Inflammatory macrophage (primary cell): Measurements from ENCODE around the gene DENND2D.

Experiments
- DNase-seq, 2 donors: peaks; one replicate each; pipeline ENCODE4 v3.0.0-alpha.2; 2020 to 2022

Gene DENND2D

GRCh38 chr1:111164151-111164550 is 36.3 kb downstream of the DENND2D start:
- DNase-seq = no peak

GRCh38 chr1:111163363-111163762 is 37.1 kb downstream of the DENND2D start:
- DNase-seq = no peak

DNA sequence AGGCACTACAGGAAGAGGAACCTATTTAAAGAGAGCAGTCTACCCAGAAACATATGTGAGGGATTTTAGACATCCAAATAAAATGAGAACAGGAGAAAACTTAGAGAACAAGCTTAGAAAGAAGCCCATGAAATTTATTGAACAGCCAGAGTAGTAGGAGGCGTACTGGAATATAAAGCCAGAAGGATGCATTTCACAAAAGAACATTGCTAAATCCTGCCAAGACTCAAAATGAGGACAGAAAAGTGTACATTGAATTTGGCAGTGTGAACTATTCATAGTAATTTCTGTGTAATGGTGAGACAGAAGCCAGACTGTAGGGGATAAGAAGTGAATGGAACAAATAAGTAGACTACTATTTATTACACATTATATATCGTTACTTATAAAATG is 38.0 kb downstream of the DENND2D start:
- no peak for DNase-seq

DNA sequence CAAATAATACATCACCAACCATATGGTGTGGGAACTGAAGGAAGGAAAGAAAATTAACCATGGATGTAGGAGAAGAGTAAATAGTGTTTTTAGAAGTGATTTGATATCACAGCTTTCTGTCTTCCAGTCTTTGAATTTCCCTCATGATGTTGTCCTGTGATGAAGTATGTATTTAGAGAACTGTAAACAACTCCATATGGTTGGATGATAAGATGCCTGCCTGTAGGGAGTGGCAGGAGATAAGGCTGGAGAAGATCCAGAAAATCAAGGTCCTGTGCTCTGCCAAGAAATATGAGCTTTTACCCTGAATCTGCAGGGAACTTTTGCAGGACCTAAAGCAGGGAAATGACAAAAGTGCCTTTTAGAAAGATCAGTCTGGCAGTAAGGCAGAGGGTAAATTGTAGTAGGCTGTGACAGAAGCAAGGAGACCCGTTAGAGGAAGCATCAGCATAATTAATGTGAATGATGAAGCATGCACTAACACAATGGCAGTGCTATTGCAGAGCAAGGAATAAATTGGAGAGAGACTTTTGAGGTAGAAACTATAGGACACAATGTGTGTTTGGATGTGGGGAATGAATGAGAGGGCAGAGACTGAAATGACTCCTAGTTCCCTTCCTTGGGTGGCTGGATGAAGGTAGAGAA is 38.5 kb downstream of the DENND2D start:
- DNase-seq = no peak

- no peak for DNase-seq
Observed at GRCh38 chr1:111157431-111157830, 43.0 kb downstream of the DENND2D start.

GRCh38 chr1:111154021-111154999 is 46.1 kb downstream of the DENND2D start:
- peak in 1 of 2 donors; percentile 20 for DNase-seq

DNA sequence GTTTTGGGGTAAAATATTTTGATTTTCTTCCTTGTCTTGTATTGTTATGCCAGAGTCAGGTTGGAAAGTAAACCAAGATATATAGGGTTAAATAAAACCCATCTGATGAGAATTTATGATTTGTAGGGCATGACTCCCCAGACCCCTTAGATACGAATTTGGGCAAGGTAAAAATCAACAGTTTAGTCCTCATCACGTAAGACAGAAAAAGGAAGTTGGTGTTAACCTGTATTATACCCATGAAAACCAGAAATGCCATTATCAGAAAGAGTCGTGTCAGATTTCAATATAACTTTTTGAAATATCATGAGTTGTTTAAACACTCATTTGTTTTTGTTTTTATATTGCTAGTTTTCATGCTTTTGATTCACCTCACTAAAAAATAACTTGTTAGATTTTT is 48.6 kb downstream of the DENND2D start:
- DNase-seq = no peak

GRCh38 chr1:111148376-111148881 is 52.0 kb downstream of the DENND2D start:
- DNase-seq = no peak

DNA sequence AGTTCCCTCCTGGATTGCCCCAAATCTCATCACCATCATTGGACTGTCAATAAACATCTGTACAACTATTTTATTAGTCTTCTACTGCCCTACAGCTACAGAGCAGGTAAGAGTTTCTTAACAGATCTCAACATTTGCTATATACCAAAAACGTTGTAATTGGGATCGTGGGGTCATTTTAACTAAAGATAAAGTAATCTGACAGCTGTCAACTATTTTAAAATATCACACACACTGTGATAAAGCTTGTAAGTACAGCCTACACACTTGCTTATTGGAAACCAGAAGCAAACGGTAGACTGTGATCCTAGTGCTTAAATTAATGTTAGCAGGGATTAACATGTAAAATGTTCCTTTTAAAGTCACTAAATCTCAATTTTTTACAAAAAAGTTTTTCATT is 52.5 kb downstream of the DENND2D start:
- no peak for DNase-seq

- no peak for DNase-seq
Observed at GRCh38 chr1:111145963-111146768, 54.3 kb downstream of the DENND2D start.

DNA sequence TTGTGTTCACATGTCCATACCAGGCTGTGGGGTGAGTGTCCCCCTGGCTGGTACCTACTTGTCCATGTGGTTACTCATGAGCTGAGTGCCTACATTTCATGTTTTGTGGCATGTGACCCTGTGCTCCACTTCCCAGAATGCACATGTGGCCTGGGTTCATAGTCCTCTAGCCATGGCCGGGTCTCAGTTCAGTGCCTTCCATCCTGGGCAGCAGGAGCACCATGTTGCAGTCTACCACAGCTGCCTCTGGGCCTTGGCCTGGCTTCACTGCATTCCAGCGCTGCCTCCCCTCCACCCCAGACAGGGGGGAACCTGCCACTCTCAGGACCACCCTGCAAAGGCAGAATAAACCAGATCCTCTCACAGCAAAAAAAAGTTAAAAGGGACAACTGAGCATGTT is 54.9 kb downstream of the DENND2D start:
- DNase-seq = no peak

DNA sequence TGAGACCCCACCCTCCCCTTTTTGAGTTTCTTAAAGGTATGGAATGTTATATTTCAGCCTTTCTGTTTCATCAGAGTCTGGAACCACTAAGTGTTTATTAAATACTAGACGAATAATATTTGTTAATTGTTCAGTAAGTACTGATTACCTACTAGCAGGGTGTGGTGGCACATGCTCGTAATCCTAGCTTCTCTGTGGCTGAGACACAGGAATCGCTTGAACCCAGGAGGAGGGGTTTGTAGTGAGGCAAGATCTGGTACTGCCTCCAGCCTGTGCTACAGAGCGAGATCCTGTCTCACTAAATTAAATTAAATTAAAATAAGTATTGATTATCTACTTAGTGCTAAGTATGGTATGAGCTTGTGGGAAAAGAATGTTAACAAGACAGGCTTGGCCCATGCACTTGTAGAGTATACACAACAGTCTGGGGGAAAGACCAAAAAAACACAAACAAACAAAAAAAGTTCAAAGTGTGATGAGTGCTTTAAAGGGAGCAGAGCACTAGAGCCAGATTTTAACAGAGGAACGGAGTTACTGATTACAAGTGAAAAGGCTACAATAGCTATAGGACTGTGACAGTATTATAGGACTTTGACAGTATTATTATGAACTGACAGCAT is 58.0 kb downstream of the DENND2D start:
- DNase-seq = no peak

GRCh38 chr1:111141245-111142220 is 58.9 kb downstream of the DENND2D start:
- DNase-seq = peak in 1 of 2 donors; percentile 35

DNA sequence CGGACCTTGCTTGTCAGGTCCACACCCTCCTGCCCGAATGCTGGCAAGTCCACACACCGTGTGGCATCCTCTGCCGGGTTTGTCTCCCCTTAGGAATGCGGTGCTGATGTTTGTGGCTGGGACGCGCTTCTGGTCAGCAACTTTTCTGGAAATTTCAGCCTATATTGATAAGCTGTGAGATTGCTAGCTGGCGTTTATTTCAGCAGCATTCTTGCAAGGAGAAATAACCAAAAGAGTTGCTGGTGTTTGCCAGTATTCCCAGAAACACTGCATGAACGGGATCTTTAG is 59.8 kb downstream of the DENND2D start:
- peak; percentile 26 to 48 for DNase-seq

GRCh38 chr1:111139956-111140679 is 60.3 kb downstream of the DENND2D start, which contains the start of the genes CEPT1 and DRAM2:
Gene CEPT1, plus strand, starts transcription at chr1:111140223. Its CDS starts 7,492 bp downstream, at chr1:111147715.
Gene DRAM2, minus strand, starts transcription at chr1:111140093. Its CDS starts 8,539 bp downstream, at chr1:111131554.
- DNase-seq = peak; percentile 97 to 98

DNA sequence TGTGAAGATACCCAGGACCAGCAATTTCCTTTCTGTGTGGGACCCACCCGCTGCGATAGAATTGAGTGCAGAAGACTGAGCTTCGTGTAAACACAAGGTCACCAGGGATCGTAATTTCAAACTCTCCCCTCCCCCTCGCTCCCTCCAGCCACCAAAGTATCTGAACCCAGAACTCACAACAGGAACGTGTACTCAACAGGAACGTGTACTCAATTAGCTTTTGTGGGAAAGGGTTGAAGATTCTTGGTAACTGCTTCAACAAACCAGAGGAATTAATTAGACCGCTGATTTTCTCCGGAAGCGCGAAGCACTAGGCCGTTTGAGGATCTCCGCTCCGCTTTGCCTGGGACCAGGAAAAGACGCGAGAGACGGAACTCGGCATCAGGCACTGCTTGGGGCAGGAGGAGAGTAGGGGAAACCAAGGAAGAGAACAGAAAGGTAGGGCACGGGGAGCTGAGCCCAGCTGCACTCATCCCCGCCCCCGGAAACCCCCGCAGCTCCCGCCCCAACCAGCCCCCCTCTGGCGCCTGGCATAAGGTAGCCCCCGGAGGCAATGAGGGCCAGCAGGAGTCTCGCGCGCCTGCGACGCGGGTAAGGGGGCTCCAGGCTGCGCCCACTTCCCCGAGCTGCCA is 61.0 kb downstream of the DENND2D start:
- DNase-seq = peak; percentile 52 to 59
